Eye (tissue), 1 donor: ENCODE results near the gene SIX4.

Source experiments
- DNase-seq: peaks from one replicate; pipeline ENCODE4 v3.0.0-alpha.2; 2015

Gene SIX4

GRCh38 chr14:60721326-60722106 is 2.6 kb downstream of the SIX4 start:
- peak; percentile 70 for DNase-seq

- no peak for DNase-seq
These were observed 3.2 kb downstream of the SIX4 start for GRCh38 chr14:60720962-60721325.

DNA sequence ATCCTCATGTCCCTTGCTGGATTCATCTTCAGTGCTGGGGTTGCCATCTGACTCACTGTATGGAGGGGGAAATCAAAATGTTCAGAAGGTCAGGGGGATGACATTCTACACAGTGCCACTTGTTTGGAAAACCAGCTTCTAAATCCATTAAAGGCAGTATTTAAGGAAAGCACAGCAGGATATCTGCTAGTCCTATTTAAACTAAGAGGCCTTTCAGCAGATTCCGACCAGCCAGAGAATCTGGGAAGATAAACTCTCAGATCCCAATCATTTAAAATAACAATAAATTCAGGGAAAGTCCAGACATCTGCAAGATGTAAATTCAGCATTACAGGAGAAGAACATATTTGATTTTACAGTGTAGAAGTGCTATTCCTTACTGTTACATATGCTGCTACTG is 3.8 kb downstream of the SIX4 start:
- no peak for DNase-seq

GRCh38 chr14:60713513-60713912 is 10.6 kb downstream of the SIX4 start:
- DNase-seq = no peak

- no peak for DNase-seq
These were observed 13.7 kb downstream of the SIX4 start for GRCh38 chr14:60710494-60710893.

DNA sequence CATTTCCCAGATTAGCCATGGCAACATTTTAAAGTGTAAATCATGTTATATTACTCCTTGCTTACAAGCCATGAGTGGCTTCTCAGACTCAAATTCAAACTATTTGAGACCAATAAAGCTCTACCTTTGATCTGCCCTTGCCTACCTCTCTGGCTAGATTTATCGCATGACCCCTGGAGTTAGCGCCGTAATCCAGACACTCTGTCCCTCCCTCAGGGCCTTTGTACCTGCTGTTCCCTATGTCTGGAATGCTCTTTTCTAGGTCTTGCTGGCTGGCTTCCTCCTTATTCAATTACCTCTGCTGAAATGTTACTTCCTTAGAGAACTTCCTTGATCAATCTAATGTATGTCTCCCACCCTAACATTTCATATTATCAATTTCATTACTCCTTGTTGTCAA is 16.3 kb downstream of the SIX4 start:
- no peak for DNase-seq

GRCh38 chr14:60705100-60705499 is 19.1 kb downstream of the SIX4 start:
- no peak for DNase-seq

DNA sequence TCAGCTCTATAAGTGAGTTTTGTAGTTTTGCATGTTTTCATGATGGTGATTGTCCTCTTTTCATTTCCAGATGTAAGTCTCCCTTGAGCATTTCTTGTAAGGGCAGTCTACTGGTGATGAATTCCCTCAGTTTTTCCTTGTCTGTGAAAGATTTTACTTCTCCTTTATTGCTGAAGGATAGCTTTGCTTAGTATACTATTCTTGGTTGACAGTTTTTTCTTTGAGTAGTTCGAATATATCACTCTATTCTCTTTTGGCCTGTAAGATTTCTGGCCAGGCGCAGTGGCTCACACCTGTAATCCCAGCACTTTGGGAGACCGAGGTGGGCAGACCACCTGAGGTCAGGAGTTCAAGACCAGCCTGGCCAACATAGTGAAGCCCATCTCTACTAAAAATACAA is 23.6 kb downstream of the SIX4 start:
- no peak for DNase-seq

GRCh38 chr14:60695327-60695726 is 28.8 kb downstream of the SIX4 start:
- DNase-seq = no peak

DNA sequence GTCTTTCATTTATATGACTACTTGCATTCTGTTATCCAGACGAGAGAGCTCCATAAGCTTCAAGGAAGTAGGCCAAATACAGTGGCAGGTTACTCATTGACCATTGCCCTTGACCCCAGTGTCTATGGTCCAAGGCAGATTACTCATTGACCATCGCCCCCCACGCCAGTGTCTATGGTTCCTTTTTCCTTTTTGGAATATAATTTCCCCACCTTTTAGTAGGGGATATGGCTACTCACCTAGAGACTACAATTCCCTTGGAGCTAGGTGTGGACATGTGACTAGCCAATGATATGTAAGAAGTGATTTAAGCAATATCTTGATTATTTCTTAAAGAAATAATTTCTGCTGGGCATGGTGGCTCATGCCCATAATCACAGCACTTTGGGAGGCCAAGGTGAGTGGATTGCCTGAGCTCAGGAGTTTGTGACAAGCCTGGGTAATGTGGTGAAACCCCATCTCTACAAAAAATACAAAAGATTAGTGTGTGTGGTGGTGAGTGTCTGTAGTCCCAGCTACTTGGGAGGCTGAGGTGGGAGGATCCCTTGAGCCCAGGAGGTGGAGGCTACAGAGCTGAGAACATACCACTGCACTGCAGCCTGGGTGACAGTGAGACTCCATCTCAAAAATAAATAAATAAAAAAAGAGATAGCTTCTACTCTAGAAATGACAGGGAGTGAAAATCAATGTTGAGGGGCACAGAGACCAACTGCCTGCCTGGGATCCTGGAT is 32.6 kb downstream of the SIX4 start:
- DNase-seq = no peak

- no peak for DNase-seq
These were observed 37.3 kb downstream of the SIX4 start for GRCh38 chr14:60686865-60687264.

GRCh38 chr14:60684203-60684602 is 39.9 kb downstream of the SIX4 start:
- DNase-seq = no peak

GRCh38 chr14:60681271-60681670 is 42.9 kb downstream of the SIX4 start:
- no peak for DNase-seq

DNA sequence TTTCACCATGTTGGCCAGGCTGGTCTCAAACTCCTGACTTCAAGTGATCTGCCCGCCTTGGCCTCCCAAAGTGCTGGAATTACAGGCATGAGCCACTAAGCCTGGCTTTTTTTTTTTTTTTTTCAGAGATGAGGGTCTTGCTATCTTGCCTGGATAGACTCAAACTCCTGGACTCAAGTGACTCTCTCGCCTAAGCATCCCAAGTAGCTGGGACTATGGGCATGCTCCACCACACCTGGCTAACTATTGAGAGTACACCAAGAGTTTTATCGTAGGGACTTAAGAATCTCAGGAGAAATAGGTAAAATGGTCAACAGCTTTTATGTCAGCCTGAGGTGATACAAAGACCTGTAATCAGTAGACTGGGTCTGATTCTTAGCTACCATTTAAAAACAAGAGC is 43.6 kb downstream of the SIX4 start:
- DNase-seq = no peak

GRCh38 chr14:60679566-60680258 is 44.4 kb downstream of the SIX4 start:
- DNase-seq = no peak

DNA sequence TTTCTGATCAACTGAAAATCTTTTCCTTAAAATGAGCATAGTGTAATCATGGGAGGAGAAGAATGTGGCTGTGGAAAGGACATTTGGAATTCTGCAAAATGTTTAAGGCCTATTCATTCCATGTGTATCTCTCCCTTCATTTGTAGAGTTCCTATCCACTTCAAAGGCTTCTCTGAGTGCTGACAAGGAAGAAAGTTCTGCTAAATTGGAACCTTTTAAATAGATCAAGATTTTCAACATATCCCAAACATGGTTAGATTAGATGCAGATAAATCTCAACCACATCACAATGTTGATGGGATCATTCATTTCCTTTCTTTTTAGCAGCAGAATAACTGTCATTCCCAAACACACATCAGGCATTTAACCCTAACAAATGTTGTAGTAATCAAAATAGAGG is 46.5 kb downstream of the SIX4 start:
- no peak for DNase-seq

DNA sequence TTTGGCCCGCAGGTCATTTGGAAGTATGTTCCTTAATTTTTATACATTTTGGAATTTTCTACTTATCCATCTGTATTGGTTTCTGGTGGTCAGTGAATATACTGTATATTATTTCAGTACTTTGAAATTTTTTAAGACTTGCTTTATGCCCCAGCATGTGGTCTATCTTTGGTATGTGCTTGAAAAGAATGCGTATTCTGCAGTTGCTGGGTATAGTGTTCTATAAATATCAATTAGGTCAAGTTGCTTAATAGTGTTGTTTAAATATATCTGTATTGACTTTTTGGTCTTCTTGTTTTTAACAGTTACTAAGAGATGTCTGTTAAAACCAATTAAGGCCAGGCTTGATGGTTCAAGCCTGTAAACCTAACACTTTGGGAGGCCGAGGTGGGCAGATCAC is 53.2 kb downstream of the SIX4 start:
- no peak for DNase-seq

- DNase-seq = no peak
These were observed 55.6 kb downstream of the SIX4 start for GRCh38 chr14:60668431-60669112.

GRCh38 chr14:60665177-60665550 is 59.0 kb downstream of the SIX4 start:
- no peak for DNase-seq

DNA sequence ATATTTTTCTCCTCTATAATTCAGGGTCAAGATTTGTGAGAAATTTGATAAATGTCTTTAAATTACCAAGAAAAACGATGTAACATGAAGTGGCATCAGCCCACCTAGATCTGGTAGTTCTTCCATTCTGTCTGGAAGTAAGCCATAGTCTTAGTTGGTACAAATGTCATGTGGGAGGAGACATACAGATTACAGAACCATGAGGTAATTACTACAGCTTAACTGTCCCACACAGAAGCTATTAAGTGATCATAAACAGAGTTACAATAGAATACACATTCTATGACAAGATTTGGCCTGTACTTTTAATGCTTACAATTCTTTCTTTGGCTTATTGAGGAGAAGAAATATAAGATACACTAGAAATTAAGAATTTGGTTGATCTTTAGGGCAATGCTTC is 61.2 kb downstream of the SIX4 start:
- DNase-seq = no peak

- DNase-seq = no peak
These were observed 62.4 kb downstream of the SIX4 start for GRCh38 chr14:60661721-60662120.
